HT1080 (cell line): ENCODE data around the gene PRAC2. TPM values are rescaled to one million over a fixed set of nuclear protein-coding genes. Genes with fewer than 3 reads are reported as not detected.

Experiments used
- DNase-seq: peaks from one replicate; pipeline ENCODE4 v3.0.0-alpha.2; 2015; ENCODE audit warnings: low read depth
- total RNA-seq: library from RNA; depleted of rRNA; stranded (reverse); fragments of >200 nt; shearing (Covaris generic); gene quantifications from 2 replicates; pipeline ENCODE4 v1.2.3, GENCODE V29; 2014

PRAC2 gene
- total RNA-seq, 1 experiment from 2014 or later: not detected

DNA sequence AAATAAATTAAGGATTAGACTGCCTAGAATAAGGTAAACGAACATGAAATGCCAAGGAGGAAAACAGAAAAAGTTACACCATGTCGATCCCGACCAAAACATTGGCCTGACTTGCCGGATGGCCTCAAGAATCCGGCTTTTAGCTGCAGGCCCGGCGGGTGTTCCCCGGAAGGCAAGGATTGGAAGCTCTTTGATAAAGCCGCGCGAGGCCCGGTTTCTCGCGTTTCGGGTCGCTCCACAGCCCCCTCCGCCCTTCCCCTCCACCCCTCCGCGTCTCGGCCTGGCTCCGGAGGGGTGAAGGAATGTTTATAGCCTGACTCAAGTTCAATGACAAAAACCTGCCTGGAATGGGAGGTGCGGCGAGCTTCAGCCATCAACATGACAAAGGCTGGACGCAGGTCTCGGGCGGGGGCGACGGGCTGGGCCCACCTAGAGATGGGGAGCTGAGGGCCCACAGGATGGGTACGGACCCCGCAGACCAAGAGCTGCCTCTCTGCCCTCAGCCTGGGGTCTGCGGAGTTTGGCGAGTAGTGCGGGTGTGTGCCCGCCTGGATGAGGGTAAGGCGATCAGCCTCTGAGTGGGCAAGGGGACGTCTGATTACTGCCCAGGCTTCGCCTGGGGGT is 3.2 kb upstream of the PRAC2 start:
- no peak for DNase-seq

DNA sequence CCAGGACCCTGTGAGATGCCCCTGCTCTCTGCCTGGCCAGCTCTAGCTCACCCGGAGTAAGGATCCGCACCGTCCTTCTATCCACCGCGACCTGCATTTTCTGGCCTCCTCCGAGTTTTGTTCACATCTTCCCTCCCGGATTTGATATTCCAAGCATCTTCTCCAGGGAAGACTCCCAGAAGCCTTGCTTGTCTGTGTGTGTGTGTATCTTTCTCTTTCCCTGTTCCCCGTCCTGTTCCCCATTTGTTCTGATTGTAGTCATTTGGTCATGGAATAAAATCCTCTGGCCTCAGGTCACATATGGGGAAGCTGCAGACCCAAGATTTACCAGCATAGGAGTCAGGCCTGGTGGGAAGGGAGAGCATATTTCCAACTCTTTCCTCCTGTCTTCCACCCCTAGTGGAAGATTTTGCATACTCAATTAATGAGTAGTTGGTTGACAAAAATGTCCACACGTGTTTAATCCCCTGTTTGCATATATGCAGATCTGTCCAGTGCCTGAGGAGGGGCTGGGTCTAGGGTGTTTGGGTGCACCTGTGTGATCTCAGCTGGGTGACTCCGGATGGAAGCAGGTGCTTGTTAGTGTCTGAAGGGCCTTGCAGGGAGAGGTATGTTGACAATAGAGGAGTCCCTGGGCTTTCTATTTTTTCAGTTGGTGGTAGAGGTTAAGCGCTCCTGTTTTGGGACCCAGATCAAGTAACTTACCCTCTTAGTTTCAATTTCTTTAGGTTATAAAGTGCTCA is 2.5 kb upstream of the PRAC2 start:
- no peak for DNase-seq

DNA sequence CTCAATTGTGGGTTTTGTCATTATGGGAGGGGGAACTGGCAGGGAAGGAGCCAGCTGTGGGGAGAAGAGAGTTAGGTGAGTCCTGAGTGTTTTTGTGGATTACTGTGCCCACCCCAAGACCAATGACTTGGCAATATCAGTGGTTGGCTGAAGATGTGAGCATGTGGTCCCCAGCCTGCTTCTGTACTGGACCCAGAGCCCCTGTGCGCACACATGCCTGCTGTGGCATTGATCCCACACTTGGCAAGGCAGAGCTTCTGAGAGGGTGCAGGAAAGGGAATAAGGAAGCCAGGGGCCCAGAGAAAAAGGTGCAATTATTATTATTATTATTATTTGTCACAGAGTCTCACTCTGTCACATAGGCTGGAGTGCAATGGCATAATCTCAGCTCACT is 2.0 kb upstream of the PRAC2 start:
- DNase-seq: no peak

DNA sequence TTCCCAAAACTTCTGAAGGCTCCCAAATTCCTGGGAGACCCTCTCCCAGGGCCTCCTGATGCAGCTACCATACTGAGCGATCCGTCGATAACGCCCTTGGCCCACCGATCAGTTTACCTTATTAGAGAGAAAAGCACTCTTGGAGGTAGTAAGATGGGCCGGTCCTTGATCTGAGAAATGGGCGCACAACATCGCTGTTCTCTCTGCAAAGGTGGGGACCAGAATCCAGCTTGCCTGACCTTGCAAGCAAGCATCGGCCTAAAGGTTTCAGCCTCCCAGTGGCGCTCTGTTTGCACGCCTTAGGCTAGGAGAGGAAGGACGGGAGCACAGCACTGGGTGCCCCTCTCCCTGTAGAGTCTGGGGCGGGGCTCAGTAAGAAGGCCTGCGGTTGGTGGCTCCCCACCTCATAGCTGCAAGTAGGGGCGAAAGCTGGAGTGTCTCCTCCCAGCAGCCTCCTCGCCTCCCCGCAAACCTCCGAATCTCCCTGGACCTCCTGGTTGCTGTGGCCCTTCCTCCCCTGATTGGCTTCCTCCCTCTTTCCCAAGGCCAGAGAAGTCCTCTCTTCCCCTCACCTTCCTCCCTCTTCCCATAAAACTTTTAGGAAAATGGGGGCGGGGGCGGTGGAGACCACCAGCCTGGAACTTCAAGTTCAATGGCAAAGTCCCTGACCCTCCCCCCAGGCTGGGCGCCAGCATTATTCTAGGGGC is 631 bp upstream of the PRAC2 start, which contains the start of gene PRAC1:
TSS of gene PRAC1 (minus strand) at position 318 of the 707 bp plus-strand sequence. CDS start at position 192, 126 bp downstream.
- DNase-seq: no peak

DNA sequence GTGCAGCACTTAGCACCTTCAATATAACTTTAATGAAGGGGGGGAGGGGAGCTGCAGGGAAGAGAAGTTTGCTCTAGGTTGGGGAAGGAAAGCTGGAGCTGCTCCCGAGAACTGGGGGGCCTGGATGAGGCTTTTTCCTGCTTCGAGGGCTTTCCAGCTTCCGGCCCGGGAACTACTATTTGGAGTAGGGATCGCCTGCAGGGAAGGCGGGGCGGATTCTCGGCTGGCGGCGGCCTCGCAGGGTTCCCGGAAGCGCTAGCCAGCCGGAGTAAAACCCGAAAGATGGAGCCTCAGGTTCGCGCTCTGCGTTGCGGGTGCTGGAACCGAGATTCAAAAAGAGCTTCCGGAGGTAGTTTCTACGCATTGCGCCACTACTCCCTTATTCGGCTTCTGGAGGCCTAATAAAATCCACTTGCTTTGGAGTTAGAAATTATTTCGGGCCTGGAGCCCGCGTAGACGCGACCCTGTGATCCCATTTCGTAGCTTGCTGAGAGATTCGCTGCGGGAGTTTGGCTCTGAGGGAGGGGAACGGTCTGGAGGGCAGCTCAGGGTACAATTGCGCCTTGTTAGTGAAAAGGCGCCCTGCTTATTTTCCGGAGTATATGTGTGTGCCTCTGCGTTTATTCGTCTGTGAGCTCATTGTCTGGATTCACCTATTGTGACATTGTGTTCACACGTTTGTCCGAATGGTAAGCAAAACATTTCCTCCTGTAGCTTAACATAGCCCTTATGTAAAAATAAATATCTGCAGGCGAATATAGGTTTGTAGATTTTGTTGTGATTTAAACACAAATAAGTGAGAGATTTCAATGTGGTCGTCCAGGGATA is 652 bp downstream of the PRAC2 start:
- DNase-seq: no peak

DNA sequence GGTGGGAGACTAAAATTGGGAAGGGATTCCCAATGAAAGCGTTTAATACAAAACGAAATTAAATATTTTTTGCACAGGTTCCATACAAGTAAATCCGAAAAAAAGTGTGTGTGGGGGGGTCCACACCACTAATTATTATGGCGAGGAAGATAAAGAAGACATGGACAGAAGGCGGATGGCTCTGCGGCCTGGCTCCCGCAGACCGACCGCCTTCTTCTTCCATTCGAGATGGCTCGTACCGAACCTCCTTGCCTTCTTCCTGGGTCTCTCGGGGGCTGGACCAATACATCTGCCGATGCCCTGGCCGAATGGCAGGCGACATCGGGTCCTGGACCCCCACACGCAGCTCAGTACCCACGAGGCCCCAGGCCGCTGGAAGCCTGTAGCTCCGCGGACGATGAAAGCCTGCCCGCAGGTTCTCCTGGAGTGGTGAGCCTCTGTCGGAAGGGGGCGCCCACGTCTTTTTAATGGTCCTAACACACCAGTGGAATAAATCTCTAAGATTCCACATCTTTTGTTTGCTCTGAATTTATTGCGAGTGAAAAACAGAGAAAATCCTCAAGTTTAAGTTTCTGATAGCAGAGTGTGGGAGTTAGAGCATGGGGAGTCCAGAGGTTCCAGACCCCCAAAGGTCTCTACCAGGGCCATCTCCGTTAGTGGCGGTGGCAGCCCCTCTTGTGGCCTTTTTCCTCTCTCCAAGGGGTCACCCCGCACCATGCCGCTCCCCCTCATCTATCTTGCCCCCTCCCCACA is 1.4 kb downstream of the PRAC2 start:
- DNase-seq: peak; percentile 36

DNA sequence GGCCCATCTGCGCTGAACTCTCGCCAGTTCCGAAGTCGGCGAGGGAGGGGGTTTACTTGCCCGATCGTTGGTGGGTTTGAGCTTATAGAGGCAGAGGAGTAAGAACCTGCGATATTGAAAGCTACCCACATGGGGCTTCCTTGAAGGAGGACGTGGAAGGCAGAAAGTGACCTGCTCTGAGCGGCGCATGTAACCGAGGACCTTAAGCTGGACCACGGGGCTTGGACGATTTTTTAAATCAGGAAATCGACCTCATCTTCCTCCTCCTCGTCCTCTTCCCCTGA is 2.0 kb downstream of the PRAC2 start:
- no peak for DNase-seq

DNA sequence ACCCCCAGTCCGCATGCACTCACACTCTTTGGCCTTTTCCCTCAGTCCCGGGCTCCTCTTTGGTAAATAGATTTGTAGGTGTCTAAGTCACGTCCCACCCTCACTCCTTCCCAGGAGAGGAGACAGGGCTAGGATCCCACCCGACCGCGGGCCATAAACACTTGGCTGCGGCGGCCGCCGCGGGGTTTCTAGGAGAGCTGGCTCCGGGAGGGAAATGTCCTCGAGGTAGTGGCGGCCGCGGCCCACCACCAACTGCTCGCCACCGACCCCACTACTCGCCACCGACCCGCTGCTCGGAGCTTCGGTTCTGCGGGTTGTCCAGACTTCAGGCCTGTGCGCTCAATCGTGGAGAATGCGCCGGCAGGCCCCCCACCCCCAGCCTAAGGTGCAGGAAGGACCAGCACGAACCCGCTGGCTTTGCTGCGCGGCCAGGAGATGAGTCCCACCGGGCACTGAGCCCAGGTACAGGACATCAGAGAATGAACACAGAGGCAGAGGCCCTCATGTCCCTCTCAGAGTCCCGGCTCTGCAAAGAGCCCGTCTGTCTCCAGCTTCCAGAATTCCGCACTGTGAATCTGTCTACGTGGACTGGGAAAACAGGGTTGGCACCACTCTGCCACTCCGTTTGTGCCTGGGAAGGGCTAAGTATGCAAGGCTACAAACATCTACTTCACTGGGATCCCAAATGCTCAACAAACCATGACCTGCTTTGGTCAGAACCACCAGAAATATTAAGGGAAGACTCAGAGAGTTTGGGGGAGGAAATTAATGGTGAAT is 2.5 kb downstream of the PRAC2 start:
- DNase-seq: no peak

DNA sequence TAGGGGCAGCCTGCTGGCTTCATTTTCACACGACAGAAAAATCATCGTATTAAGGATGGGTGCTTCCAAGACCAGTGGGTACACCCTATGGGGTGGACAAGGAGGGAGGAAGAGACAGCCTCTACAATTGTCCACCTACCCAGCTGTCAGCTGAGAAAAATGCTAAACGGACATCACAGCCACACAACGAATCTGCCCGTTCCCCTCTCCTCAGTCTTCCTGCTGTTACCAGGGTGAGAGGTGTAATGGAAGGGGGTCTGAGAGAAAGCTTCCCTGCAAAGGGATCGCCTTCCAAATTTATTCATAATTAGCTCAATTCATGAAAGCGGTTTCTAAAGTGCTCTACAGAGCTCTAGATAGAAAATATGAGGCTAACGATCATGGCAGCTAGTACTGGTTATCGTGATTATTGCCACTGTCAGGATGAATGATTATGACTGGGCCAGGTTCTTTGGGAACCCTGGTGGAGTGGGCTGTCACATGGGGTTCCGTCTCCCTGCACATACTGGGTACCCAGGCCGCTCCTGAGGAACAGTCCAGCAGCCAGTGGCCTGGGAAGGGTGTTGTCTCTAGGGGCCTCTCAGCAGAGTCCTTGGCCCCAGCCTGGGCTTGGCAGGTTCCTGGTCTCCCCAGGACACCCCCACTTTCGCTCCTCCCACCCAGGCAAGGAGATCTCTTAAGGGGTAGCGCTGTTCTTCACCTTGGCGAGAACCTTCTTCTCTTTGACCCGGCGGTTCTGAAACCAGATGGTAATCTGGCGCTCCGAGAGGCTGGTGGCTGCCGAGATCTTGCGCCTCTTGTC is 3.3 kb downstream of the PRAC2 start:
- DNase-seq: no peak

DNA sequence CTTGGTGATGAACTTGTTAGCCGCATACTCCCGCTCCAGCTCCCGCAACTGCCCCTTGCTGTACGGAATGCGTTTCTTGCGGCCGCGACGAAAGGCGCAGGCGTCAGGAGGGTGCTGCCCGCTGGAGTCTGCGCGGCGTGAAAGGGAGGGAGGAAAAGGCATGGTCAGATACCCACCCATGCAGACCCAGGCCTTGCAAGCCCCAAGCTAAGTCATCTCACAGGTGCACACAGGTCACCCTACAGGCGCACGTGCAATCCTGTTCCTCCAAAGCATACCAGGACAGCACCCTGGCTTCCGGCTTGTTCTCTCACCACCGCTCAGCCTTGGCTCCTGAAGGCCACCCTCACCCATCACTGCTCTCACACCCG is 3.9 kb downstream of the PRAC2 start:
- DNase-seq: no peak

DNA sequence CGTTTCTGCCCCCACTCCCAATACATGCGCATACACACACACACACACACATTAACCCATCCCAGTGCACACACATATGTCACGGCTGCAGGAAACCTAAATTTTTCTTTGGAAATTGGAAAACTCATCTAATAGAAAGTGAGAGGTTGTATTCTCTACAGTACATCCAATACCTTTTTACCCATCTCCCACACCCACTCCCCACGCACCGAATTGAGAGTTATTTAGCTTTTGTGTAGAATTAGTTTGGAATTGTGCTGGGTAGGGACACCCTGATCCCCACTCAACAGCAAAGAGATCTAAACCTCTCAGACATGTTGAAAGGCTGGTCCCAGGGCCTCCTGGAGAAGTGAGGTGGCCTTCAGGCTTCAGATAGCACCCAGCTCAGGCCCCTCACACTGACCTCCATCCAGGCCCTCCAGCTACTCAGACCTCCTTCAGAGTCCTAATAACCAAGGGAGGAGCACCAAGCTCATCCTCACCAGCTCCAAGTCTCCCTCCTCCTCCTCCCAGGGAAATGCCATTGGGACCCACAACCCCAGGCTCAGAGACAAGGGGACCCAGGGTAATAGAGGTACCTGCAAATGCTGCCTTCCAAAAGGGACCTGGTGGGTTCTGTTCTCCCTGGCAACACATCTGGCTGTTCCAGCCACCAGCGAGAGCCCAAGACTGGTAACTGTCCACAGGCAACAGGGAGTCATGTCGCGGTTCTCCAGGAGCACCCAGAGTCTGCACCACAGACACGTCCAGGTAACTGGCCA is 4.6 kb downstream of the PRAC2 start:
- DNase-seq: no peak

DNA sequence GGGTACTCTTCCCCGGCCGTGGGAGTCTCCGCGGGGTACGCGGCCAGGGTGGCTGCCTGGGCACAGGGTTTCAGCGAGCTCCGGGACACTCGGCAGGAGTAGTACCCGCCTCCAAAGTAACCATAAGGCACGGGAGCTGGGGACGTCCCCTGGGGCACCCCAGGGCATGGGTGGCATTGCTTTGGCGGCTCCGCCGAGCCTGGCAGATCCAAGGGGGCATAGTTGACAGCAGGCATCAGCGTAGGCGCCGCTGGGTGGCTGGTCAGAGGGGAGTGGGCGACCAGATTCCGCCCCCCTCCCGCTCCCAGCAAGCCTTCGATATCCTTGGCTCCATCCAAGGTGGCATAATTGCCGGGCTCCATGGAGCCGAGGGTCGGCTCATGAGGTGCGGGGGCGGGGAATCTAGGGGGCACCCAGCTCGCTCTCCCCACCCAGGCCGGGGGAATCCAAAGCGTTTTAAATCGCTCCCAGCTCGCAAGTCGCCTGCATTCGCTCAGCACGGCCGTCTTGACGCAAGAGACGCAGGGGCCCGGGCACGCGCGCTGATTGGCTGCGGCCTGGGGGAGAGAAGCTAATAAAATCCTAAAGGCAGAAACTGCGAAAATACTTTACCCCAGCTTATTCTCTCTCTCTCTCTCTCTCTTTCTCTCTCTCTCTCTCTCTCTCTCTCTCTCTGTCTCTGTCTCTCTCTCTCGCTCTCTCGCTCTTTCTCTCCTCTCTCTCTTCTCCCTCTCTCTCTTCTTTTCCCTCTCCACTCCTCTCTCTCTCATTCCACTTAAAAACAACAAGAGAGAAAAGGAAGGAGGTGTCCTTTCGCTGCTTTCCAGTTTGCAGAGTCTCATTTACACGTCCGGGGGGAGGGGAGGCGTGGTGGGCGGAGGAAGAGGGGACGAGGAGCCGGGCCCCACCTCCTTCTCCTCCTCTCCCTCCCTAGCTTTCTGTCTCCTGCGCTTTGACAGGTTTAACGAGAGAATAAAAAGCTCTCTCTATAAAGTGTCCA is 5.5 kb downstream of the PRAC2 start, which contains the start of gene HOXB13:
TSS of gene HOXB13 (minus strand) at position 519 of the 1,000 bp plus-strand sequence. CDS start at position 362, 157 bp downstream.
- no peak for DNase-seq

DNA sequence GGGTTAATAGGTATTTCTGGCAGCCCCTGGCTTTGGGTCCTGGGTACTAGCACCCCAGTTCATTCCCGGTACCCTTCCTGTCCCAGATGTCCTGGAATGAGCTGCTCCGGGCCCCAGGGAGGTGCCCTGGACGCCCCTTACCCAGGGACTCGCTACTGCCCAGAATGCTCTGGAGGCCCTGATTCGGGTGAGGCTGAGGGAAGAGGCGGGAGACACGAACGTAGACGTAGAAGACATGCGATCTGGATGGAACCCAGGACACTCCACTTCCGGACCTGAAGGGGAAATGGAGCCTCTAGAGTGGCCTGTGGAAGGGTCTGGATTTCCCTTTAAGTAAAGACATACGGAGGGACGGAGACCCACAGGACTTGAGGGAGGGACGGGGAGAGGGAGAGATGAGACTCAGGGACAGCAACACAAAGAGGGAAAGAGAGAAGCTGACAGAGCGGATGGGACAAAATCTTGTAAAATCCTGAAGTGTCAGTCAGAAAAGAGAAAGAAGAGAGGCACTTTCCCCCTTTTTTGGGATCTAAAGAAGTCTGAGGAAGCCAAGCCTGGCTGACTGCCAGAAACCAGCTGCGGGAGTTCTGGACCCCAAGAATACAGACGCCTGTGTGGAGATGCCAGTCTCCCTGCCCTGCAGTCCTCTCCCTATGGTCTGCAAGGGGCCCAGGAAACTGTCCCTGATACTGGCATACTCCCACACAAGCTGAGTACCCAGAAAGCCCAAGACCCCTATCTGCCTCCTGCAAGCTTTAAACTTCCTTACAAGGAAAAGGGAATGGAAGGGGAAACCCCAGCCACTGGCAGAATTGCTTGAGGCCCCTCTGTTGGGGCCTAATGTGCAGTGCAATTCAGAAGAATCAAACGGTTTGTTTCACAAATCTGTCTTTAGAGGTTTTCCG is 6.6 kb downstream of the PRAC2 start:
- DNase-seq: no peak

DNA sequence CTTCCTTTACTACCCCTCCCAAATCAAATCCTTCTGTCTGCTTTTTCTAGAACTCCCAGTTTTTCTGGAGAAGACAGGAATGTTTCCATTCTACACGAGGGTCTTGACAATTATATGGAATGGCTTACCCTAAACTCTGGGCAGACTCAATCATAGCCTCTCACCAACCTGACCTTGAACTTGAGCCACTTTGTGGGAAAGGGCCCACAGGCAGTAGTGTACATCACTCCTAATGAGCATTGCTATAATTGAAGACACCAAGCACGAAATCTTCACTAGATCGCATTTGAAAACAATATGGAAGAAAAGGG is 7.2 kb downstream of the PRAC2 start:
- DNase-seq: no peak

DNA sequence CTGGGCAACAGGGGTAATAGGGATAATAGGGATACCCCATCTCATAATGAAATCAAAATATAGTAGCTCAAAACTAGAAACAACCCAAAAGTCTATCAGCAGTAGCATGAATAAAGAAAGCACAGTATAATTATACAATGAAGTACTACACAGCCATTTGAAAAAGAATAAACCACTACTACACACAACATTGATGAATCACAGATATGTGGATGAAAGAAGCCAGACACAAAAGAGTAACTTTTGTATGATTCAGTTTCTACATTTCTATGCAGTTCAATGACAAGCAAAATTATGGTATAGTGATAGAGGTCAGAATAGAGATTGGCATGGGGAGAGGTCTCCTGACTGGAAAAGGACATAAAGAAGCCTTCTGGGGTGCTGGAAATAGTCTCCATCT is 8.4 kb downstream of the PRAC2 start:
- no peak for DNase-seq
